GM21717 (cell line): ENCODE data around the gene LAMB4.

ENCODE experiments used
- ATAC-seq: cut with Tn5 transposase; IDR thresholded peaks from one replicate; pipeline ENCODE4 v1.9.1; 2021; ENCODE audit warnings: mild to moderate bottlenecking, moderate library complexity; ENCODE audit not compliant: unreplicated experiment

LAMB4 gene

DNA sequence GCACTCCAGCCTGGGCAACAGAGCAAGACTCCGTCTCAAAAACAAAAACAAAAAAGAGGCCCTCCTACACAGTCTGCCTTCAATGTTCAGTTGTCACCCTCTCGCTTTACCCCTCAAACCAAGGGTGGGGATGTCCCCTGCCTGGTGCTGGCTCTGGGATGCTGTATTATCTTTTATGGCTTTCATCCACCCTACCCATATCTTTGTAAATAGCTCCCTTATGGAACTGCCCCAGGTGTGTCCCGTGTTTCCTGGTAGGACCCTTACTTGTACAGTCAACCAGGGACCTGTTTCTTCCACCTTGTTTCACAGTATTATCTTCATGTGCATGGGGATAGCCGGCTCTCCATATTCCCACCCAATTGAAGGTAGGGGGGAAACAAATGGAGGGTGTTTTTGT, 111.5 kb downstream of the LAMB4 start:
- no peak for ATAC-seq

DNA sequence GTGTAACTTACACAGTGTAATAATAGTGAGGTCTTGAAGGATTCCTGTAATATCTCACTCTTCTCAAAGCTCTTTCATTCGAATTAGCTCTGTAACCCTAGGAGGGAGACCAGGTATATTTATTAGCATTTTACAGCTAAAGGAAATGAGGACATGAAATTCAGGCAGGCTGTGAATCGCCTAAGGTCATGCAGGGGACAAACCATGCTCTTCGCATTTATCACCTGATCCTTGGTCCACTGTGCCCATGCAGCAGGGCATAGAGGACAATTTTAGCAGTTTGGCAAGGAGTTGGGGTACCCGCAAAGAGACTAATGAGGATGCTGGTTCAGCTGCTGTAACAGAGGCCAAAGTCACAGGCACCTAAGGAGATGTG, 112.4 kb downstream of the LAMB4 start:
- ATAC-seq: no peak

DNA sequence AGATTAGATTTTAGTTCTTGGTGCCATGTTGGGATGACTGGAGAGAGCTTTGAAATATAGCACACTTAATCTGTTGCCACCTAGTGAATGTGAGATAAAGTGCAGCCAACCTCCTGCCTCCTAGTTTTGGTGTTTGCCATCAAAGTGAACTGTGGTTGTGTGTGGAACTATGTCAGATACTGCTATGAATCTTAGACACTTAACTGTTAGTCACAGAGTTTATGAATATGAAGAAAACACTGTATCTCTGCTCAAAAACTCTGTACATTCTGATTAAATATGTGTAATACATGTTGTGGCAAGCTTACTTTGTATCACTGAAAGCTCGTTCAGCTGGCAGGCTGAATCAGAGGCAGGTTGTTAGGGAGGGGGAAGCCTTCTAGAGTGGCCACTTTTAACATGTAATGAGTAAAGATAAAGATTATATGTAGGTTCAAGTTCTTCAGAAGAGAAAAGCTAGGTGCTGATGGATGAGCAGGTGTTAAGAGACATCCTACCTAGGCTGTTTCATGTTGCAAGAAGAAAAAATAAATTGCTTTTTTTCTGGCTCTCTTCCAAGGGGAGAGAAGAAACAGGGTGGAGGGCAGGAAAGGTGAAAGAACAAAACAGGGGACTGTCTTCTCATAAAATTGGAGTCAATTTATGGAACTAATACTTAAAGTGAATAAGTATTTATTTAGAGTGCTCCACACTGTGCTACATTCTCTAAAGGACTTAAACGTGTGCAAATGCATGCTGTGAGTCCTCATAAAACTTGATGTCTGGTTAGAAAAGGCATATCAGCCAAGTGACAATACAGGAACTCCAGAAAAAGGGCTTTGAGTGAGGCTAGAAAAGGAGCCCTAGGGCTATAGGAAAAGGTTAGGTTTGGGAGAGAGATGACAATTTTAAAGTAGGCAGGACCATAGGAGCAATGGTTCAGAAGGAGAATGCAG, 113.1 kb downstream of the LAMB4 start:
- ATAC-seq: no peak

DNA sequence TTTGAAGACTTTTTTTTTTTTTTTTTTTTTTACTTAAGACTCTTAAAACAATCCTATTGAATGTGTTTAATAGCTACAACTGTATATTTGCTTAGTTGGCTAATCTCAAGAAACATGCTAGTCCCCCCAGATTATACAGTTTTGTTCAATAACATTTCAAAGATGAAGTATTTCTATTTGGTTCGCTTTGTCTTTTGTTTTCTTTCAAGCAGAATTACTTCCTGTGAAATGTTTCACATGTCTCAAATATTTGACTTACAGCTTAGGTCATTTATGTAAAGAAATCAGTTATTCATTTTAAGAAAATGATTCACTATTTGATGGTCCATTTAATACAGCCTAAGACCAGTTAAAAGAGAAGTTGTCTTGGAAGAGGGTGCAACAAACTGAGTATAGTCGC, 114.4 kb downstream of the LAMB4 start:
- ATAC-seq: no peak

DNA sequence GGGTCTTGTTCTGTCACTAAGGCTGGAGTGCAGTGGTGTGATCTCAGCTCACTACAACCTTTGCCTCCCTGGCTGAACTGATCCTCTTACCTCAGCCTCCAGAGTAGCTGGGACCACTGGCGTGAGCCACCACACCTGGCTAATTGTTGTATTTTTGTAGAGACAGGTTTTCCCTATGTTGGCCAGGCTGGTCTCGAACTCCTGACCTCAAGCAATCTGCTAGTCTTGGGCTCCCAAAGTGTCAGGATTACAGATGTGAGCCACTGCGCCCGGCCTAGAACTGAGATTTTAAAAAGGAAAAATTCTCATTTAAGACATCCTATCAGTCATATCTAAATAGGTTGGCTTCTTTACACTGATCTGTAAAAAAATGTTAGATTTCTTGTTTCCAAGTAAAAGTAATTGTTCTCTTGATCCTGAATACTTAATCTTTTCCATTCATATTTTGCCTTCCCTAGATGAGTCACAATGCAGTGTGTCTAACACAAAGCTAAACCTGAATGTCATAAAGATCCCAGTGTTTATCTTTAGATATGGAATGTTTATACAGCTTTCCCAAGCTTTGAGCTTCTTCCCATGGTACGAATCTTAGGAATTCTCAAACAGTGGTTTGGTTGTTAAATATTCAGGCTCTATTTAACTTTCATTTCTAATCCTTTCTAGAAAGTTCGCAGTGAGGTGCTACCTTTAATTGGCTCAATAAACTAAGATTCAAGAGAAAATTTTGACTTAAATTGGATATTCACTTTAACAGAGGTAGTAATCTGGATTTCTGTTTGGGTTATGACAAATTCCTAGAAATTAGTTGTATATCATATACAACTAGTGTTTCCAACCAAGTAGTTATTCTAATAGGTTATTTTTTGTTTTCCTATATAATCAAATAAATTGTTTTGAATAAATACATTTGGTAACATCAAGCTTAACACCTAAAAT, 115.1 kb downstream of the LAMB4 start:
- no peak for ATAC-seq

DNA sequence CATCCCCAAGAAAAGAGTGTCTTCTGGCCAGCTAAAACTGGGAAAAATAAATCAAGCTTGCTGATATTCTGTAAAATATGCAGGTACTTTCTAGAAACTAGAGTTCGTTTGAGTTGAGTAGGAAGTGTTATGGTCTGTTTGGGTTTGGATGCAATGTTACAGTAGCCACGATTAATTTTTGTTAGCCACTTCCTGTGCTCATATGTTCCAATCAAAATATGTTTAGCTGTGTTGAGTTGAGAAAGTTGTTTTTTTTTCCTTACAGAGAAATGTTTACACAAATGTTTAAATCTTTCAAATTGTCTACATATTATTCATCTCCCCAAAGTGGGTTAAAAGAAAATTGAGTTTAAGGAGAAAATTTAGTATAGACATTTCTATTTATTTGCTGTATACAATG, 115.9 kb downstream of the LAMB4 start:
- ATAC-seq: no peak

DNA sequence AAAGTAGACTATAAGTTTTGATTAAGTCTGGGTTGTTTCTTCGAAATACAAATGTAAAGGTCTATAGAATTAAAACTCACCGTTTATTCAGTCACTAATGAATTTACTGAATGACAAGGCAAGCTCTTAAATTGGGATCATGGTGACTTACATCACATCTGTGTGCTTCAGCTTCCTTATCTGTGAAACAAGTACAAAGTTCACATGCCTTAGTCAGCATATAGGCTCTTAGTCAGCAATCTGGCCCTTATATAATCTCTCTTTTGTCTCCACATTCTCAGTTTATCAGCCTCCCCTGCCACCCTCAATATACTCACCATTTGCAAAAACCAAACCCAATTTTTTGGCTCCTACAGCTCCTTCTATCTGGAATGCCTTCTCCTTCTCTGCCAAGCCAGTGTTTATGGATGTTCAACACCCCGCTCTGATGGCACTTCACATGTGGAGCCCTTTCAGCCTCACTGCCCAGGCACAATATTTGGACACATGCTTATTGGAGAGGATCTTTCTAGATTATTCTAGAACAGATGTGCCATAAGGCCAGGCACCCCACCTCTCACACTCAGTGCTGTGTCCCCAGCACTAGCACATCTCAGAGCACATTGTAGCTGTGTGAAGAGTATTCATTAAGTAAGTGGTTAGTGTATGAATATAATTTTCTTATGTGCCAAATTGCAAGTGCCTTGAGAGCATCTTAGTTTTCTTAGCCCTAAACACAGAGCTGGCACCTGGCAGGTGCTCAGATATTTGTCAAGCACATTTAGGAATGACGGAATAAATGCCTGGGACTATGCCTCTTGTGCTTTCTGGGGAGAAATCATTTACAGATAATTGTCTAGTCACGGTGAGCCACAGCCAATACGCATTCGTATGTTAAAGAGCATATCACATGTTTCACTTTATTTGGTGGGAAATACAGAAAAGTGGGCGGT, 117.4 kb downstream of the LAMB4 start:
- ATAC-seq: no peak

DNA sequence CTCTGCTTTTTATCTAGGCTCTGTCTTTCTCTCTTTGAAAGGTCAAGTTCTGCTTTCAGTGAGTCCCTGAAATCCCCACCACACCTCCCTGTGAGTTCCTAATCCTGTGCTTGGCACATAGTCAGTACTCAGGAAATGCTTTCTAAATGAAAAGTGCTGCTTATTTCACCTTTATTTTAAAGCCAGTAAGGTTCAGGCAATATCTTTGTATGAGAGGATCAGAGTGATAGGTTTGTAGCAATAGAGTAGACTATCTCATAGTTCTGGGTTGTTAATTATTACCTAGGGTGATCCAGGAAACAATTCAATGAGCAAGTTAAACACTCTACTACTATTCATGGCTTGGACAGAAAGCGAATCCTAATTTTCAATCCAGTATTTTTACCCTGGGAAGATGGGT, 119.8 kb downstream of the LAMB4 start:
- ATAC-seq: no peak

DNA sequence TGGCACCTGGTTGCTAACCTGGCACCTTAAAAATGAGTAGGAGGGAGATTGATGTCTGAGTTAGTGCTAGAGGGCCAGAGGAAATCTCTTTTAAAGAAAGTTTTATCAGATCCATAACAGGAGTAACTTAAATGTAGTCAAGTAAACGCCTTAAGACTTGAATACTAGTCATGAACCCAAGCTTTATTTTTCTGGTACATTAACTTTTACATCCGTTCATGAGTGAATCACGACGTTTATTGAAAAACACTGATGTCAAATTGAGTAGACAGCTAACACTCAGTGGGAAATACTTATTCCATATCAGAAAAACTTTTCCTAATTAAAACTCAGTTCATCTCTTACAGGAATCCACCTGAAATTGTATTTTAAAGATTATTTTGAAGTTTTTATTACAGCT, 120.3 kb downstream of the LAMB4 start:
- no peak for ATAC-seq

DNA sequence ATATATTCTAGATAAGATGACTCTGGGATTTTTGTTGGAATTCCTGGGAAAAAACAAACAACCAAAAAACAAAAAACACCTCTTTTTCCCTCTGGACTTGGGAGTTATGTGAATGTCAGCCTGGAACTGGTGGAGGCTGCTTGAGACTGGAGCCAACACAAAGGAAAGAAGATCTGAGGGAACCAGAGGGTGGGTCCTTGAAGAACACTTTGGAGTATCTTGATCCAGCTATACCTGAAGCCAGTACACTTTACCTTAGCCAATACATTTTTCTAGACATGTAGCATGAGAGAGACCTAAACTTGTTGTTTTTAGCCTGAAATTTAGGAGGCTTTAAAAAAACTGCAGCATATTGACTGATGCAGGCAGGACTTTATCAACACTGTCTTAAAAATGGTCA, 121.3 kb downstream of the LAMB4 start:
- no peak for ATAC-seq

DNA sequence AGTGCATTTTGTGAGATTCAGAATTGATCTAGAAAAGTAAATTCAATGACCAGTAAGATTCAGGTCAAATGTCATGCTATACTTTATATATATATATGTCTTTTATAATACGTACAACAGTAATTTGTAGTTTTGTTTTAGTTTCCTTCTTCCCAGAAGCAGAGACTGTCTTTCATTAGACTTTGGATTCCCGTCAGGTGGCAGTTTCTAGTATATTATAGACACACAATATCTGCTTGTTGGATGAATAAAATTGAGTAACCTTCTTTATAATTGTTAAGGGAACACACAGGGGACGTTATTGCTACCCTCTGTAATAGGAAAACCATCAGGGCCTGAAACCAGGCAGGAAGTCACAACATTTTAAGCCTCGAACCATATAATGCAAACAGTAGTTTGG, 121.9 kb downstream of the LAMB4 start:
- ATAC-seq: no peak

DNA sequence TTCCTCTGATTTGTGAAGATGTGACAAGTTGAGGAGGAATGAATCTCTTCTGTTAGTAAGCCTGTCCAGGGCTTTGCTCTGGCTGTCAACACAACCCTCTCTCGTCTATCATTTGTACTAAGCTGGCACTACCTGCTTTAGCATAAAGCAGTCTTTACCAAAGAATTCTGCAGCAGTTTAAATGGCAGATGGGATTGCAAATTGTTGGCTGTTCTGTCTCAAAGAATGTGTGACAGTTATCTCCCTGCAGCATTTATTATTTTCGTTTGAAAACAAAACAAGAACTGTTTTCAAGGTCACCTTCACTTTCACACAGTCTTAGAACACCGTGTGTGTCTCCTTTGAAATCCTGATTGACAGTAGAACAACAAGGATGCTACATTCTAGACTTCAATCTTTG, 122.4 kb downstream of the LAMB4 start:
- ATAC-seq: no peak

DNA sequence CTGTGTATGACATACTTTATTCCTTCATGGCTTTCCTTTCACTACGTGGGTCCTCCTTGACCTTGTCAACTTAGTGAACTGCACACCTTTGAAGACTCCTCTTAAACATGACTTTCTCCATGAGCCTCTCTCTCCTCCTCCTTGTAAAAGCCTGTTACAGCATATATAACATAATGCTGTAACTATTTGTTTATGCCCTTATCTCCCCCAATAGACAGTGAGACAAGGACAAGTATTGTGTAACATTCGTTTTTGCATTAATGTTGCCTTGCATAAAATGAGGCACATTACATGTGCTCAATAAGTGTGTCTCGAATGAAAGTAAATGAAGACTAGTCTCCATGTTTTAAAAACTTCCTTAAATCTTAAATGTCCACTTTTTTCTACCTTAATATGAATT, 122.9 kb downstream of the LAMB4 start:
- ATAC-seq: no peak

DNA sequence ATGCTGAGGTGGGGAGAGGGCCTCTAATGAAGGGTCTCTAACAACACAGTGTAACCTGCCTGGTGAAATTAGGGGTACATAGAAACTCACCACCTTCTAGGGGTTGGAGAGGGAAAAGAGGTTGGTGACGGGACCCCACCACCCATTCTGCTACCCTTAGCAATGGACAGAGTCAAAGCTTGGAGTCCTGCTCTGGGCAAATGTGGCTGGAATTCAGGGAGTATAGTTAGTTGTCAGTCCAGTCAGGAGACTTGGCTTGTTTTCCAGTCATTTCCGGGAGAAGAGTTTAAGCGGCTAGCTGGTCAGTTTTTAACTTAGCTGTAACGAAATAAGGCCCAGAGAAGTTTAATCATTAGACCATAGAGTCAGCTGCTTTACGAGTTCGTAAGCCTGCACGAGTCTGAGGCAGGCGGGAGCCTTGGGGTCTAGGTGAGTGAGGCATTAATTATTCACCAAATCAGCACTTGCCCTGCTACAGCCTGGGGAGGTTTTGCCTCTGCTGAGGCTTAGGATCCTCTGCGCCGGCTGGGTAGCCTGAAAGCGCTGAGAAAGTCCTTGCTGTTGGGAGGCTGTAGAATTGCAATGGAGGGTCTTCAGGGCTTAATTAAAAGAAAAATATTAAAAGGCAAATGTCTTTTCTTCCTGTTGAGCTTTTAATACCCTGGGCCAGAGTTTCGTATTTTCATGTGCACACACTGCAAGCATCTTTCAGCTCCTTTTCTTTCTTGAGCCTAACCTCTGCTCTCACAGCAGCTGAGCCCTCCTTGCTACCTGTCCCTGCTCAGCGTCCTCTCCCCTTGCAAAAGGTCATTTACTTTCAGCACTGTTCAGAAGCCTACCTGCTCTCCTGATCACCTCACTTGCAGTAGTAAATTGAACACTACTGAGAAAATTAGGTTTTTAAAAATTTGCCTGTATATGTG, 125.7 kb downstream of the LAMB4 start:
- no peak for ATAC-seq

DNA sequence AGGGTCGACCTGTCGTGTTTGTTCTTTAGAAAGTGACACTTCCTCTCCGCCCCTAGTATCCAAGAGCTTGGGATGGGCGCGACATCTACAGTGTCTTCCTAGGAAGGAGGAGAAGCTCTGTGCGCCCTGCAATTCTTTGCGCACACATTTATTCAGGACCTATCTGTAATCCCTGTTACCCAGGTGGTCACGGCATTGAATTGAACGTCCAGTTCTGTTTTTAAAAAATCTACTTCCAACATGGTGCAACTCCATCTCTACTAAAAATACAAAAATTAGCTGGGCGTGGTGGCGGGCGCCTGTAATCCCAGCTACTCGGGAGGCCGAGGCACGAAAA, 126.6 kb downstream of the LAMB4 start:
- ATAC-seq: no peak

DNA sequence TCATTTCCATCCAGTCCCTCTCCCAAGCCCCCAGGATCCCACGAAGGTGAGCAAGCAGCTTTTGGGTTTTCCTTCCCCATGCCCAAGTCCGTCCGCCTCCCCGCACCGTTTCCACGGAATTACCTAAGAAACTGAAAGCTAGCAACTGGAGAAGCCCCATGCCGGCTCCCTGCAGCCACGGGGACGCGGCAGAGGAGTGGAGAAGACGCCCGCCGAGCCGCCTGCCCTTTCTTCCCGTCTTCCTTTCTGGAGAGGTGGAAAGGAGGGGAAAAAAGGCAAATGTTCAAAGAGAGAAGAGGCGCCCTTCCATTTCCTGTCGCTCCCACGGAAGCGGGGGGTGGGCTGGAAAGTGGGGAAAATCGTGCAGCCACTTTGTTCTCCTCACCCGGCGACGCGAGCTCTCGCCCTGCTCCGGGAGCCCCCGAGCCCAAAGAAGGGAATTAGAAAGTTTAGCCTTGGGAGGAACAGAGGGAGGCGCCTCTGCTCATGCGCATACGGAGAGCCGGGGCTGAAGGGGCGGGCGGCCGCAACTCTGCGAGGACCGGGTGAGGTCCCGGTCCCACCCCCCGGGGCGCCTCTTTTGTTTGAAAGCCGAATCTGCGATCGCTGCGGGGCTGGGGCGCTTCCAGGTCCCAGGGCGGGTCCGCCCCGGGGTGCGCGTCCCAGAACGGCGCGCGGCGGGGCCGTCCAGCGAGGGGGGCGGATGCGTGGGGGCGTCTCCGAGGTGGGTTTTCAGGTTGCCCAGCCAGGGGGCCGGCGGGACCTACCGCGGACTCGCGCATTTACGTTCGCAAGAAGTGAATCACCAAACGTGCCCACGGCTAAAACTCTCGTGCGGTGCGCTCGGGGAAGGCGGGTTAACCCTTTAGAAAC, 127.2 kb downstream of the LAMB4 start, which contains the start of gene LAMB1:
TSS of gene LAMB1 (minus strand) at position 436 of the 873 bp plus-strand sequence. CDS start at position 160, 276 bp downstream.
- ATAC-seq: no peak

DNA sequence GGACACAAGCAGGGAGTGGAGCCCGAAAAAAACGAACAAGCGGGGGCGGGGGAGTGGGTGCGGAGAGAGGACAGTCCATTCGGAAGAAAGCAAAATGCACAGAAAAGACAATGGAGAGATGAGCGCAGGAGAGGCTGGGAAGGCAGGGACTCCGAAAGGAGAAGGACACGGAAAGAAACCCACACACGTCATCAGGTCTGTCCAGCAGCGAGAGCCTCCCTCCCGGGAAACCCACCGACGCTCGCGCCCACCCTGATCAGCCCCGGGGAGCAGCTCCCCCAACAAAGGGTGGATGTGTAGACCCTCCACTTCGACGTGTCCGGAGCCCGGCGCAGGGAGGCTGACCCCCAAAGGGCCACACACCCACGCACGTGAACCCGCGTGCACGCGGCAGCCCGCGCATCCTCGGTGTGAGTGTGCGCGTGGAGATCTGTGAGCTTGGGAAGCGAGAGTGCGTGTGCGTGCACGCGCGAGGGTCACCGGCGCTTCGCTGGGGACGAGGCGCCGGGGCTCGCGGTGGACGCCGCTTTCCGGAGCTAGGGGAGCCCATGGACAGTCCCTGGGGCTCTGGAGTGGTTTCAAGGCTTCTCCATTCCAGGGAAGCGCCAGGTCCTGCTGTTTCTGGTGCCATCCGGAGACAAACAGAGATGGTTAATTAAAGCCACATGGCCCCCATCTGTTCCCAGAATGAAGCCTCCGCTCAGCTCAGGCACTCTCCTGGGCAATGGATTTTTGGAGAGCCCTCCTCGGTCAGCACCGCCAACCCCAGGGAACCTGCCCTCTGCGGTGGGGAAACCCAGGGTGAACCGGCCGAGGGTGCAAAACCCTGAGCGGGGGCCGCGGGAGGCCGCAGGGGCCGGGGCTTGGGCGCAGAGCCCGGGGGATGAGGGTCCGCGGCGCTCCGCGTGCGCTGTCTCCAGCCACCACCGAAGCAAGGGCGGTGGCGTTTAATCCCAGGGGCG, 128.1 kb downstream of the LAMB4 start:
- no peak for ATAC-seq
